ENCODE data around the gene MZB1. TPM values are rescaled to one million over a fixed set of nuclear protein-coding genes. Genes with fewer than 3 reads are reported as not detected.
"Not testable (repeated sequence)": the region's sequence is repeated elsewhere in the genome, so short reads cannot be mapped to it uniquely, and the experiment has no call there.

The MZB1 gene
- total RNA-seq, 2 experiments from 2014 or later = 24.0 to 26.3 TPM

DNA sequence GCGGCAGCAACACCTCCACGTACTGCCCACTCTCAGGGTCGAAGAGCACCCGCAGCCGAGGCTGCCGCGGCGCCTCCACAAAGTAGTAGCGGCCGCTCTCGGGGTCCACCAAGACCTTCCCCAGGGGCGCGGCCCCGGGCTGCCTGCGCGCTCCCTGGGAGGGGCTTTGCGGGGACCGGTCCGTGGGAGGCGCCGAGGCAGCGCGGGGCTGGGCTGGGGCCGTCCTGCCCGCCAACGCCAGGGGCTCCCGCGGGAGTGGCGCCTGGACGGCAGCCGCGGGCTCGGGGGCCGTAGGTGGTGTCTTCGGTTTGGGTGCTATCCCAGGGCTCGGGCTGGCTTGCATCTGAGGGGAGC lies 2.6 kb upstream of the MZB1 start:
- Mint-ChIP-seq H3K9me3 (no peaks in the 10 kb centered on the region), H3K4me1 (ENCODE audit: low read depth) (peaks cover 34% of the 10 kb centered on the region), H3K27me3 (no peaks in the 10 kb centered on the region), H3K36me3 (peaks cover 18% of the 10 kb centered on the region), H3K27ac (peak overlapping the region; percentile 87), H3K4me3 (peak overlapping the region; percentile 98)
- CTCF ChIA-PET = interaction anchor here (0.9 to 5.8 kb wide), 7 partner anchors 10 to 141 kb away, joined by 3 to 37 read pairs (median 4); partner anchors contain the start of genes PAIP2 and SPATA24
- intact Hi-C loops (cut with micrococcal nuclease) = loop anchor here (1.0 to 5.0 kb wide), 3 partner anchors 12 to 195 kb away; partner anchors contain the start of genes PAIP2, SIL1 and SPATA24
- POLR2A ChIA-PET = interaction anchor here (1.6 to 5.5 kb wide), 6 partner anchors 11 to 89 kb away, joined by 3 to 57 read pairs (median 12); partner anchors contain the start of genes PAIP2 and SPATA24
- DNase-seq = no peak

DNA sequence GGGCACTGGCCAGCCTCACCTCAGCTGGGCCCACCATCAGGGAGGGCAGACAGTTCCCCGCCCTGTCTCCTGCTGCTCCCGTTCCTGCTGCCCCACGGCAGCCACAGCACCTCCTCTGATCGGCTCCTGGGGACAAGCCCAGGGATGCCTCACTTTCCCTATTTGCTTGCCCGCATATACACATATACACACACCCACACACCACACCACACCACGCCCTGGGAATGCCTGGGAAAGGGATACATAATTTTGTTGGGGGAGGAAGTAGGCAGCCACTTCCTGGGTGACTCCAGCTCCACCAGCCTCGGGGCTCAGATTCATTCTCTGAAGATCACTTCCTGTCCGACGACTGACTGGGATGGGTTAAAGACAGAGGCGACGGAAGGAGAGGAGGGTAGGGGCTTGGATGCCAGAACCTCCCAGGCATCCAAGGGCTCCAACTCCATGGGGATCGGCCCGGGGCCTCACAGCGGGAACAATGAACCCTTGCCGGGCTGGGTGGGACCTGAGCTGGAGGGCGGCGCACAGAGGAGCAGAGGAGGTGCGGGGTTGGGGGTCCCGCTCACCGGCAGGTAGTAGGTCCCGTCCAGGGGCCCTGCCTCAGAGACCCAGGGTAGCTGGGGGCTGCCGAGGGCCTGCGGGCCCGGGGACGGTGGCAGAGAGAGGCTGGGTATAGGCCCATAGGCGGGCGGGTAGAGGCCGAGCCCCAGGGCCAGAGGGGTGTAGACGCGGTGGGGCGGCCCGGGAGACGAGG lies 2.0 kb upstream of the MZB1 start:
- Mint-ChIP-seq H3K4me3 (peak overlapping the region; percentile 98), H3K36me3 (peaks cover 15% of the 10 kb centered on the region), H3K27me3 (no peaks in the 10 kb centered on the region), H3K4me1 (ENCODE audit: low read depth) (peaks cover 30% of the 10 kb centered on the region), H3K9me3 (no peaks in the 10 kb centered on the region), H3K27ac (peak overlapping the region; percentile 95)
- ChIA-PET CTCF (interaction anchor here (0.9 to 5.8 kb wide), 11 partner anchors 11 to 141 kb away, joined by 3 to 37 read pairs (median 4); partner anchors contain the start of genes MATR3, PAIP2 and SPATA24), POLR2A (interaction anchor here (0.9 to 5.5 kb wide), 9 partner anchors 11 to 170 kb away, joined by 3 to 57 read pairs (median 8); partner anchors contain the start of genes MATR3, PAIP2, SPATA24 and UBE2D2)
- intact Hi-C loops (cut with micrococcal nuclease) = loop anchor here (1.0 to 5.0 kb wide), 5 partner anchors 13 to 194 kb away; partner anchors contain the start of genes PAIP2, SIL1 and SPATA24
- DNase-seq = peak; percentile 63

DNA sequence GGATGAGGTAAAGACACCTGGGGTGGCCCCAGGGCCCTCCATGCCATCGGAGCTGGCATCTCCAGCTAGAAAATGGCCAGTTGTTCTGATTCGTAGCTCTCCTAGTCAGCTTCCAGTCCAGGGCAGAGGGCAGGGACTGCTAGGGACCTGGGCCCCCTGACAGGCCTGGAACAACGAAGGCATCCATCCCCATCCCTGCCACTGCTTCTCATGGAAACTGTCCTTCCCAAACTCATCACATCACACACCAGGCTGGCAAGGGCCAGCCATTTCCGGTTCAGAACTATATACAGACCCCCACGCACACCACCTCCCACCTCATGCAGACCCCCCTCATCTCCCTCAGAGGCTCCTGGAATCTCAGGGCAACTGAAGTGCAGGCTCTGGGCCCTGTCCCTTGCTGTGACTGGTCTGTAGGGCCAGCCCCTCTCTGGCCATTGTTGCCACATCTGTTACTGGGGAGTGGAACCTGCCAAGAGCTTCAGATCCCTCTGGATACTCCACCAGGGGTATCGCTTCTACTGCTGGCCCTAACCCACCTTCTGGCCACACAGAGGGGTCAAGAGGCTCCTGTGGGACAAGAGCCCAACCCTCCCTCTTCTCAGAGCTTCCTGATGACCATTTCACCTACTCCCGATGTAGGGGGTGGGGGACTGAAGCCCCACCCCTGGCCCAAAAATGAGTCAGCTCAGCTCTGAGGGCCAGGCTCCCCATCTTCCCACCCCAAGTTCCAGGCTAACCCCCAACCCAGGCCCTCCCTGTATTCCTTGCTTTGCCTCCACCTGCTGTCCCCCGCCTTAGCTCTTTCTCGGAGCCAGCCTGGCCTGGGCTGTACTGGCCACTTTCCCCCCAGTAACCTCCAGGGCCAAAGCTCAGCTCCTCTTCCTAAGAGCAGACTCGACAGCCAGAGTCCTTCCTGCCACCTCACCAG lies 1.2 kb upstream of the MZB1 start:
- CTCF ChIA-PET = interaction anchor here (0.9 to 5.8 kb wide), 10 partner anchors 12 to 140 kb away, joined by 3 to 37 read pairs (median 4); partner anchors contain the start of genes MATR3, PAIP2 and SPATA24

GRCh38 chr5:139388198-139388821 lies 1.4 kb downstream of the MZB1 start:
- Mint-ChIP-seq H3K4me1 (ENCODE audit: low read depth) (peaks cover 52% of the 10 kb centered on the region), H3K27me3 (no peaks in the 10 kb centered on the region), H3K27ac (peak overlapping the region; percentile 38), H3K9me3 (no peaks in the 10 kb centered on the region), H3K4me3 (peak overlapping the region; percentile 20), H3K36me3 (peaks cover 5% of the 10 kb centered on the region)
- ChIA-PET CTCF (interaction anchor here (1.1 kb wide), 1 partner anchor 34 kb away, joined by 3 read pairs; no protein-coding TSS in a partner anchor), POLR2A (no interaction called here)
- intact Hi-C loops (cut with micrococcal nuclease) = no loop called here
- DNase-seq = no peak

More for the DNA sequence above, 1.2 kb upstream of the MZB1 start:
- Mint-ChIP-seq H3K27me3 (no peaks in the 10 kb centered on the region), H3K27ac (peak overlapping the region; percentile 95), H3K4me1 (ENCODE audit: low read depth) (peaks cover 35% of the 10 kb centered on the region), H3K4me3 (peak overlapping the region; percentile 98), H3K36me3 (peaks cover 13% of the 10 kb centered on the region), H3K9me3 (no peaks in the 10 kb centered on the region)
- intact Hi-C loops (cut with micrococcal nuclease) = loop anchor here (1.0 to 5.0 kb wide), 6 partner anchors 24 to 816 kb away; partner anchors contain the start of genes HSPA9 and SIL1
- DNase-seq = no peak
- POLR2A ChIA-PET = interaction anchor here (0.9 to 5.5 kb wide), 10 partner anchors 12 to 170 kb away, joined by 3 to 57 read pairs (median 6); partner anchors contain the start of genes MATR3, PAIP2, SPATA24 and UBE2D2

DNA sequence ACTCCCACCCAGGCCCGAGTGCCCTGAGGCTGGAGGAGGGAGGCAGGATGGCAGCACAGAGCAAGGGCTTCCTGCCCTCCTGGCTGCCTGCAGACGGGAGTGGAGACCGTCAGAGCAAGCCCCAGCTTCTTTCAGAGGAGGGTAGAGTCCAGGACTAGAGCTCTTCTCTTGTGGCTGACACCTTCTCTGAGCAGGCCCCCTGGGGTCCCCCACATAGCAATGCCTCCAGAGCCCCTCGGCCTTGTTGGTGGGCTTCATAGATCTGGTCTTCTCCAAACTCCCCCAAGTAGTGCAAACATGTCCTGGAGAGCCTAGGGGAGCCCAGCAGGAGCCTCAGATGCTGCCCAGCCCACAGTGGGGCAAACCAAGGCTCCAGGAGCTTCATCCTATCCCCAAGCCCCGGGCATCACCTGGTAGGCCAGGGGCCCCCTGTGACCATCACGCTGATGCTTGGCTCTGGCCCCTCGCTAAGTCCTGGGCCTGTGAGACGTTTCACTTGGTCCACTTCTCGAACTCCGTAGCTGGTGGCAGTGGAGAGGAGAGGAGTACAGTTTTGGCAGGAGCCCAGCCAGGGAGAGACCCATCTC lies 2.0 kb downstream of the MZB1 start:
- intact Hi-C loops (cut with micrococcal nuclease) = no loop called here
- DNase-seq = no peak
- Mint-ChIP-seq H3K4me1 (ENCODE audit: low read depth) (peaks cover 52% of the 10 kb centered on the region), H3K27me3 (no peaks in the 10 kb centered on the region), H3K9me3 (no peaks in the 10 kb centered on the region), H3K36me3 (peaks cover 4% of the 10 kb centered on the region), H3K4me3 (no peak overlapping the region), H3K27ac (peak overlapping the region; percentile 38)
- ChIA-PET POLR2A (no interaction called here), CTCF (interaction anchor here (1.1 kb wide), 1 partner anchor 35 kb away, joined by 3 read pairs; no protein-coding TSS in a partner anchor)

DNA sequence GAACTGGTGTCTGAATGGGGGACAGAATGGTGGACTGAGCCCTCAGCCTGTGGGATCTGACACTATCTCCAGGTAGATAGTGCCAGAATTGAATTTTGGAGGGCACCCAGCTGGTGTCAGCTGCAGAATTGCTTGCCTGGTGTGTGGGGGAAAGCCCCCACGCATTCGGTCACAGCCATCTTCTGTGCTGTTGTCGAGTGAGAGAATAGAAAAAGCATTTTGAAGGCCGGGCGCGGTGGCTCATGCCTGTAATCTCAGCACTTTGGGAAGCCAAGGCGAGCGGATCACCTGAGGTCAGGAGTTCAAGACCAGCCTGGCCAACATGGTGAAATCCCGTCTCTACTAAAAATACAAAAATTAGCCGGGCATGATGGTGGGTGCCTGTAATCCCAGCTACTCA lies 2.8 kb downstream of the MZB1 start:
- not testable (repeated sequence) for H3K27ac Mint-ChIP-seq, H3K4me3 Mint-ChIP-seq

DNA sequence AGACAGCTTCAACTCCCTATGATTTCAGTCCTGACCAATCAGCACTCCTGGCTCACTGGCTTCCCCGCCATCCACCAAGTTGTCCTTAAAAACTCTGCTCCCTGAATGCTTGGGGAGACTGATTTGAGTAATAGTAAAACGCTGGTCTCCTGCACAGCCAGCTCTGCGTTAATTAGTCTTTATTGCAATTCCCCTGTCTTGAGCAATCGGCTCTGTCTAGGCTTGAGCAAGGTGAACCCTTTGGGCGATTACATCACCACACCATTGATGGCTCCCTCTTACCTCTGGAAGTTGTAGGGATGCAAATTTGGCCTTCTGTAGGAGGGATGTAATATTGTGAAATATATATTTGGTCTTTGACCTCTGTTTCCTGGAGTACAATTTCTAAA lies 3.7 kb downstream of the MZB1 start:
- Mint-ChIP-seq H3K9me3 (no peaks in the 10 kb centered on the region), H3K4me1 (ENCODE audit: low read depth) (peaks cover 43% of the 10 kb centered on the region), H3K27me3 (no peaks in the 10 kb centered on the region), H3K36me3 (no peaks in the 10 kb centered on the region), H3K4me3 (no peak overlapping the region), H3K27ac (peak overlapping the region; percentile 77)
- ChIA-PET POLR2A (no interaction called here), CTCF (interaction anchor here (0.9 to 2.0 kb wide), 2 partner anchors 16 to 44 kb away, joined by 3 to 7 read pairs; partner anchors contain the start of gene PAIP2)
- intact Hi-C loops (cut with micrococcal nuclease) = no loop called here
- no peak for DNase-seq

More for the DNA sequence above, 2.8 kb downstream of the MZB1 start:
- POLR2A ChIA-PET; H3K9me3 Mint-ChIP-seq; H3K27me3 Mint-ChIP-seq; intact Hi-C loops (cut with micrococcal nuclease); H3K36me3 Mint-ChIP-seq; DNase-seq: not testable (repeated sequence)
- H3K4me1 Mint-ChIP-seq (ENCODE audit: low read depth) = peaks cover 52% of the 10 kb centered on the region
- CTCF ChIA-PET = interaction anchor here (2.0 kb wide), 1 partner anchor 15 kb away, joined by 7 read pairs; no protein-coding TSS in a partner anchor

- no peaks in the 10 kb centered on the region for H3K9me3 Mint-ChIP-seq
- no peaks in the 10 kb centered on the region for H3K36me3 Mint-ChIP-seq
- H3K27me3 Mint-ChIP-seq = no peaks in the 10 kb centered on the region
- CTCF ChIA-PET = interaction anchor here (0.9 to 2.0 kb wide), 2 partner anchors 17 to 44 kb away, joined by 3 to 7 read pairs; partner anchors contain the start of gene PAIP2
- H3K4me3 Mint-ChIP-seq = peak overlapping the region; percentile 49
- H3K27ac Mint-ChIP-seq = peak overlapping the region; percentile 77
- DNase-seq = peak; percentile 44
- intact Hi-C loops (cut with micrococcal nuclease) = no loop called here
- peaks cover 36% of the 10 kb centered on the region for H3K4me1 Mint-ChIP-seq (ENCODE audit: low read depth)
- POLR2A ChIA-PET = interaction anchor here (0.6 to 1.1 kb wide), 3 partner anchors 10 to 515 kb away, joined by 3 read pairs; no protein-coding TSS in a partner anchor
These were observed 4.4 kb downstream of the MZB1 start for GRCh38 chr5:139385061-139386049.

GRCh38 chr5:139384591-139385051 lies 5.1 kb downstream of the MZB1 start:
- H3K27me3 Mint-ChIP-seq = no peaks in the 10 kb centered on the region

More at GRCh38 chr5:139384591-139385051, 5.1 kb downstream of the MZB1 start:
- H3K4me1 Mint-ChIP-seq (ENCODE audit: low read depth) = peaks cover 29% of the 10 kb centered on the region
- DNase-seq = no peak
- POLR2A ChIA-PET = interaction anchor here (0.9 to 1.1 kb wide), 2 partner anchors 10 to 32 kb away, joined by 3 read pairs; no protein-coding TSS in a partner anchor
- no peak overlapping the region for H3K4me3 Mint-ChIP-seq
- peak overlapping the region; percentile 77 for H3K27ac Mint-ChIP-seq
- intact Hi-C loops (cut with micrococcal nuclease) = no loop called here
- no peaks in the 10 kb centered on the region for H3K36me3 Mint-ChIP-seq
- CTCF ChIA-PET = no interaction called here
- no peaks in the 10 kb centered on the region for H3K9me3 Mint-ChIP-seq
